Esophagus muscularis mucosa (tissue), 4 donors: ENCODE measurements around the gene RBM25. TPM values are rescaled to one million over a fixed set of nuclear protein-coding genes. Genes with fewer than 3 reads are reported as not detected.
"Not testable (repeated sequence)": the region's sequence is repeated elsewhere in the genome, so short reads cannot be mapped to it uniquely, and the experiment has no call there.

Experiments used
- DNase-seq: peaks from one replicate; pipeline ENCODE4 v3.0.0-alpha.2; 2017; ENCODE audit errors: extremely low spot score
- H3K27ac ChIP-seq, 4 donors: fragments of 200-600 bp; sonication (generic); replicated peaks in 1 of 4; 1 replicate in 3 of 4; 2 replicates in 1 of 4; pipeline ENCODE4 v1.5.1; 2016 to 2019; ENCODE audit warnings: mild to moderate bottlenecking in 1 of 4
- H3K27me3 ChIP-seq, 4 donors: fragments of 200-600 bp; sonication (generic); one replicate each; pipeline versions ENCODE4 v1.5.1 to v1.6.0; 2016 to 2019
- H3K36me3 ChIP-seq, 4 donors: fragments of 200-600 bp; sonication (generic); one replicate each; pipeline ENCODE4 v1.5.1; 2016 to 2019
- H3K4me1 ChIP-seq, 4 donors: fragments of 200-600 bp; sonication (generic); one replicate each; pipeline ENCODE4 v1.5.1; 2016 to 2019
- H3K4me3 ChIP-seq, 4 donors: fragments of 200-600 bp; sonication (generic); 1 replicate in 2 of 4; 2 replicates in 2 of 4; pipeline ENCODE4 v1.5.1; 2016 to 2019; ENCODE audit warnings: mild to moderate bottlenecking in 4 of 4, moderate library complexity in 1 of 4
- H3K9me3 ChIP-seq, 4 donors: fragments of 200-600 bp; sonication (generic); 1 replicate in 3 of 4; 2 replicates in 1 of 4; pipeline ENCODE4 v1.5.1; 2016 to 2019
- EP300 ChIP-seq: sonication (generic); formaldehyde crosslinking; IDR thresholded peaks from one replicate; pipeline ENCODE4 v1.6.1; 2017; ENCODE audit warnings: antibody characterized with exemption
- POLR2A ChIP-seq: fragments of 450-650 bp; IDR thresholded peaks from one replicate; pipeline ENCODE4 v1.6.1; 2017; ENCODE audit warnings: antibody characterized with exemption, moderate library complexity, mild to moderate bottlenecking, low read depth
- POLR2AphosphoS5 ChIP-seq, 2 donors: sonication (generic); formaldehyde crosslinking; IDR thresholded peaks; one replicate each; pipeline ENCODE4 v1.6.1; 2017; ENCODE audit warnings: antibody characterized with exemption in 2 of 2
- WGBS: methylation state at CpG from one replicate; pipeline ENCODE4 v1.1.5; 2018; 5-methylcytosine and 5-hydroxymethylcytosine counted together
- intact Hi-C: fragments of 100-400 bp; cut with DNase I; formaldehyde crosslinking; loops from one replicate; pipeline ENCODE4 v1.15.1; 2023
- total RNA-seq, 4 donors: library from RNA; depleted of rRNA; stranded (reverse); fragments of >200 nt; gene quantifications; one replicate each; pipeline versions ENCODE4 v1.1.0 to v1.2.1, GENCODE V29; 2016
- TF ChIP-seq, protein P1 (sequence below), 3 experiments: fragments of 200-600 bp in 2 of 3; fragments of 450-650 bp in 1 of 3; sonication (generic) in 2 of 3; IDR thresholded peaks; one replicate each; pipeline ENCODE4 v1.5.1; 2017 to 2019; ENCODE audit warnings: antibody characterized with exemption in 3 of 3, mild to moderate bottlenecking in 2 of 3, moderate library complexity in 1 of 3

RBM25 gene
- total RNA-seq, 4 donors from 2014 or later = 25.6 to 44.0 (median 35.1) TPM

DNA sequence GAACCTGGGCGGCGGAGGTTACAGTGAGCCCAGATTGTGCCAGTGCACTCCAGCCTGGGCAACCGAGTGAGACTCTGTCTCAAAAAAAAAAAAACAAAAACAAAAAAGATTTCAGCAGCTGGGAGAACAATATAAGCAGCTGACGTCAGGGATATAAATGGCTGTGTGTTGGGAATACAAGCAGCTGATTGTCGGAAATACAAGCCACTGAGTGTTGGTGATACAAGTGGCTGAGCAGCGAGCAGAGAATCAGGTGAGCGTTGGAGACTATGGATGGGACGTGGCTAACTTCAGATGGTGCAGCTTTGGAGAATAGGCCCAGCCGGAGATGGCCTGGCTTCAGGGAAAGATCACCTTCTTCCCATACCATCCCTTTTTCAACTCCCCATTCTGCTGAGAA is 109.9 kb downstream of the RBM25 start:
- 90% methylated on average over 9 of the region's 9 CpGs for WGBS
- intact Hi-C loops = no loop called here
- TF ChIP-seq, protein P1, sequence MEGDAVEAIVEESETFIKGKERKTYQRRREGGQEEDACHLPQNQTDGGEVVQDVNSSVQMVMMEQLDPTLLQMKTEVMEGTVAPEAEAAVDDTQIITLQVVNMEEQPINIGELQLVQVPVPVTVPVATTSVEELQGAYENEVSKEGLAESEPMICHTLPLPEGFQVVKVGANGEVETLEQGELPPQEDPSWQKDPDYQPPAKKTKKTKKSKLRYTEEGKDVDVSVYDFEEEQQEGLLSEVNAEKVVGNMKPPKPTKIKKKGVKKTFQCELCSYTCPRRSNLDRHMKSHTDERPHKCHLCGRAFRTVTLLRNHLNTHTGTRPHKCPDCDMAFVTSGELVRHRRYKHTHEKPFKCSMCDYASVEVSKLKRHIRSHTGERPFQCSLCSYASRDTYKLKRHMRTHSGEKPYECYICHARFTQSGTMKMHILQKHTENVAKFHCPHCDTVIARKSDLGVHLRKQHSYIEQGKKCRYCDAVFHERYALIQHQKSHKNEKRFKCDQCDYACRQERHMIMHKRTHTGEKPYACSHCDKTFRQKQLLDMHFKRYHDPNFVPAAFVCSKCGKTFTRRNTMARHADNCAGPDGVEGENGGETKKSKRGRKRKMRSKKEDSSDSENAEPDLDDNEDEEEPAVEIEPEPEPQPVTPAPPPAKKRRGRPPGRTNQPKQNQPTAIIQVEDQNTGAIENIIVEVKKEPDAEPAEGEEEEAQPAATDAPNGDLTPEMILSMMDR (IDR thresholded peaks at IDR 0.05) = no peak
- no peak for TF ChIP-seq POLR2A
- no peak for TF ChIP-seq EP300
- no peak overlapping the region for H3K4me3 ChIP-seq
- no peaks in the 10 kb centered on the region for H3K27me3 ChIP-seq
- H3K27ac ChIP-seq = no peak overlapping the region
- H3K9me3 ChIP-seq = no peaks in the 10 kb centered on the region
- peaks cover 27 to 97% (median 73%) of the 10 kb centered on the region in 4 donors for H3K36me3 ChIP-seq
- no peak for DNase-seq
- no peaks in the 10 kb centered on the region for H3K4me1 ChIP-seq

DNA sequence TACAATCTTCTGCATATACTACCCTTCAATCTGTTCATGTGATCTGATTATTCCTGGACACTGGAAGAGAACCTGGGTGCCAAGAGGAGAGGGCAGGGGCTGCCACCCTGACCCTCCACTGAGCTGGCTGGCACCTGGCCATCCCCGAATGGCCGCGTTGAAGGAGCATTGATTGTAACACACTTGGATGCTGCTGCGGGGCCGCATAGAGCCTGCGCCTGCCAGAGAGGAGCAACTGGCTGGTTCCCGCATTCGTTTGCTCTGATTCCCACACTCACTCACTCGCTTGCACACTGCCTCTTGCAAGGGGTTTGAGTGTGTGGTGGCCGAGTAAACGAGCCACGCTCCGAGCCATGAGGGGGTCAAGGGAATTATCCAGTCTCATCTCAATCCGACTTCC is 110.4 kb downstream of the RBM25 start:
- H3K4me3 ChIP-seq = no peak overlapping the region
- no peaks in the 10 kb centered on the region for H3K27me3 ChIP-seq
- no peak for TF ChIP-seq POLR2AphosphoS5 (IDR thresholded peaks at IDR 0.05)
- TF ChIP-seq, protein P1 (IDR thresholded peaks at IDR 0.05) = no peak
- no peak for TF ChIP-seq POLR2A
- TF ChIP-seq EP300 = no peak
- H3K9me3 ChIP-seq = no peaks in the 10 kb centered on the region
- WGBS = 91% methylated on average over 14 of the region's 14 CpGs
- H3K36me3 ChIP-seq = peaks cover 30 to 97% (median 75%) of the 10 kb centered on the region in 4 donors
- intact Hi-C loops = no loop called here
- H3K4me1 ChIP-seq = no peaks in the 10 kb centered on the region
- DNase-seq = no peak
- H3K27ac ChIP-seq = no peak overlapping the region

DNA sequence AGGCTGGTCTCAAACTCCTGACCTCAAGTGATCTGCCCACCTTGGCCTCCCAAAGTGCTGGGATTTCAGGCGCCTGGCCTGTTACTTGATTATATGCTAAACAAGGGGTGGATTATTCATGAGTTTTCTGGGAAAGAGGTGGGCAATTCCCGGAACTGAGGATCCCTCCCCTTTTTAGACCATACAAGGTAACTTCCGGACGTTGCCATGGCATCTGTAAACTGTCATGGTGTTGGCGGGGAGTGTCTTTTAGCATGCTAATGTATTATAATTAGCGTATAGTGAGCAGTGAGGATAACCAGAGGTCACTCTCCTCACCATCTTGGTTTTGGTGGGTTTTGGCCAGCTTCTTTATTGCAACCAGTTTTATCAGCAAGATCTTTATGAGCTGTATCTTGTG is 111.5 kb downstream of the RBM25 start:
- peaks cover 42 to 99% (median 77%) of the 10 kb centered on the region in 4 donors for H3K36me3 ChIP-seq
- intact Hi-C loops = loop anchor here (10.0 kb wide), 2 partner anchors 105 to 305 kb away; no protein-coding TSS in a partner anchor
- not testable (repeated sequence) for H3K4me1 ChIP-seq, DNase-seq, H3K27me3 ChIP-seq, H3K4me3 ChIP-seq, H3K27ac ChIP-seq, H3K9me3 ChIP-seq
- WGBS = 92% methylated on average over 5 of the region's 6 CpGs

DNA sequence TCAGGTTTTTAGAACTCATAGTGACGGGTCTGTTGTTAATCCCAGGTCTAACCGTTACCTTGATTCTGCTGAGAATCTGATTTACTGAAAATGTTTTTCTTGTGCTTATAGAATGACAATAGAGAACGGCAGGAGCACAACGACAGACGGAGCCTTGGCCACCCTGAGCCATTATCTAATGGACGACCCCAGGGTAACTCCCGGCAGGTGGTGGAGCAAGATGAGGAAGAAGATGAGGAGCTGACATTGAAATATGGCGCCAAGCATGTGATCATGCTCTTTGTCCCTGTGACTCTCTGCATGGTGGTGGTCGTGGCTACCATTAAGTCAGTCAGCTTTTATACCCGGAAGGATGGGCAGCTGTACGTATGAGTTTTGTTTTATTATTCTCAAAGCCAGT is 112.4 kb downstream of the RBM25 start:
- Histone ChIP-seq H3K27me3 (no peaks in the 10 kb centered on the region), H3K4me3 (no peak overlapping the region), H3K9me3 (no peaks in the 10 kb centered on the region), H3K27ac (no peak overlapping the region), H3K36me3 (peaks cover 45 to 99% (median 77%) of the 10 kb centered on the region in 4 donors), H3K4me1 (no peaks in the 10 kb centered on the region)
- TF ChIP-seq, protein P1 (IDR thresholded peaks at IDR 0.05) = no peak
- TF ChIP-seq POLR2A (no peak), EP300 (no peak), POLR2AphosphoS5 (IDR thresholded peaks at IDR 0.05) (no peak)
- intact Hi-C loops = loop anchor here (10.0 kb wide), 2 partner anchors 104 to 304 kb away; no protein-coding TSS in a partner anchor
- 88% methylated on average over 11 of the region's 11 CpGs for WGBS
- DNase-seq = no peak

DNA sequence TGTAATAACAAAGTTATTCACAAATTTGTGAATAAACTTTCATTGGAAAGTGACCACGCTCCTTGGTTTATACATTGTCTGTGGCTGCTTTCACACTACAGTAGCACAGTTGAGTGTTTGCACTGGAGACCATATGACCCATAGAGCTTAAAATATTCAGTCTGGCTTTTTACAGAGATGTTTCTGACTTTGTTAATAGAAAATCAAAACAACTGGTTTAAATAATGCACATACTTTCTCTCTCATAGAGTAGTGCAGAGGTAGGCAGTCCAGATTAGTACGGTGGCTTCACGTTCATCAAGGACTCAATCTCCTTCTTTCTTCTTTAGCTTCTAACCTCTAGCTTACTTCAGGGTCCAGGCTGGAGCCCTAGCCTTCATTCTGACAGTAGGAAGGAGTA is 114.2 kb downstream of the RBM25 start:
- no peak overlapping the region for H3K4me3 ChIP-seq
- no peak overlapping the region for H3K27ac ChIP-seq
- H3K4me1 ChIP-seq = no peaks in the 10 kb centered on the region
- 74% methylated on average over 3 of the region's 3 CpGs for whole genome bisulfite sequencing
- peaks cover 45 to 90% (median 78%) of the 10 kb centered on the region in 4 donors for H3K36me3 ChIP-seq
- H3K27me3 ChIP-seq = no peaks in the 10 kb centered on the region
- intact Hi-C loops = loop anchor here (10.0 kb wide), 2 partner anchors 102 to 302 kb away; no protein-coding TSS in a partner anchor
- DNase-seq = no peak
- no peaks in the 10 kb centered on the region for H3K9me3 ChIP-seq
- TF ChIP-seq, protein P1 (IDR thresholded peaks at IDR 0.05) = no peak
- TF ChIP-seq POLR2AphosphoS5 (IDR thresholded peaks at IDR 0.05) (no peak), POLR2A (no peak), EP300 (no peak)
